ENCODE measurements around the gene TTLL1. TPM values are rescaled to one million over a fixed set of nuclear protein-coding genes. Genes with fewer than 3 reads are reported as not detected.

TTLL1 gene
- total and polyA plus RNA-seq, 9 of the 15 experiments (the other 6 are each of a cell fraction or from before 2014, with no cell fraction given) = 0.06 to 0.85 (median 0.17) TPM

- TF ChIP-seq DIDO1 (tag; IDR thresholded peaks at IDR 0.05; ENCODE audit: low read depth) = no peak
- TF ChIP-seq ADNP (tag; IDR thresholded peaks at IDR 0.05) = no peak
- no peak for TF ChIP-seq ZKSCAN1 (IDR thresholded peaks at IDR 0.05; ENCODE audit: low read depth, low read length)
- TF ChIP-seq ZNF740 (CRISPR knock-in tag; IDR thresholded peaks at IDR 0.05) = no peak
- no peak for TF ChIP-seq ZNF740 (tag; IDR thresholded peaks at IDR 0.05)
- peak; percentile 86 for TF ChIP-seq GTF2A2 (tag; IDR thresholded peaks at IDR 0.05)
Observed at GRCh38 chr22:43014869-43015676, 74.1 kb downstream of the TTLL1 start, which contains the start of gene PACSIN2 (continued).

DNA sequence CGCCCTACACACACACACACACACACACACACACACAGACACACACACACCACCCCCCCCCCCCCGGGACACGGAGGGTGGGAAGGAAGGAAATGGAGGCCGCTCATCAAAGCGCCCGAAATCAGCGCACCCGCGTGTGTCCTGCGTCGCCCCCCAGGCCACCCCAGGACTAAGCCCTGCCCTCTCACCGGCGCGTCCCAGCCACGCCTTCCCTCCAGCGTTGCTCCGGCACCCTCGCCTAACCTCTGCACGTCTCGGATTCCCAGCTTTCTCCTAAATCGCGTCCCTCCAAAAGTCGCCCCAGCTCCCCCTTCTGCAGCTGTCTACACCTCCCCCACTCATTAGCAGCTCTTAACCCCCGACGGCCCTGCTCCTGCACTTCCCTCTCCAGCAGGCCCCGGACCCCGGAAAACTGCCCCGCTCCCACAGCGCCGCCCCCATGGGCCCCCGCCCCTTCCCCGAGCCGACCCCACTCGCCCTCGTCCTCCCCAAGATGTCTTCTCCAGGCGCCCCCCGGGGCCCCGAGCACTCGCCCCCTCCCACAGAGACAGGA is 74.8 kb downstream of the TTLL1 start:
- peak overlapping the region; percentile 71 for H3K4me3 ChIP-seq
- FAIRE-seq (no peak), DNase-seq (ENCODE audit: extremely low read depth in 1 of 4, low spot score in 3 of 4) (peak; percentile 30 to 49 (median 44)), ATAC-seq (peak; percentile 47)
- intact Hi-C loops (cut with micrococcal nuclease) = no loop called here
- peaks cover 17 to 19% of the 10 kb centered on the region in 2 experiments; a peak in 4 of 5 replicates for H3K4me1 ChIP-seq (replicated peaks in 1 of 2; ENCODE audit: control insufficient read depth in 2 of 2, insufficient read depth in 2 of 2, low read length in 2 of 2)
- H3K9me3 ChIP-seq (replicated peaks; ENCODE audit: control insufficient read depth, insufficient read depth, low read depth, low read length) = no peaks in the 10 kb centered on the region
- no peak overlapping the region for H3K27ac ChIP-seq (ENCODE audit: extremely low read depth, low read depth, low read length)
- H2AFZ ChIP-seq (ENCODE audit: low read depth, low read length) = peak overlapping the region; percentile 59; the same call in 1 of the 2 replicates
- no TSS peak for BruUV-seq (replicated peaks)
- 0 out of 2 replicates have a peak, but pooled peaks have one; percentile 8 for TF ChIP-seq GABPB1 (CRISPR knock-in tag; IDR thresholded peaks at IDR 0.05)
- no peak for TF ChIP-seq ERF (CRISPR knock-in tag; IDR thresholded peaks at IDR 0.05)
- TF ChIP-seq ARHGAP35 (IDR thresholded peaks at IDR 0.05; ENCODE audit: partially characterized antibody) = no peak
- no peak for TF ChIP-seq HDAC2 (IDR thresholded peaks at IDR 0.05)
- TF ChIP-seq HDAC1 (IDR thresholded peaks at IDR 0.05) = peak in 1 of 2 experiments; percentile 25; a peak in 1 of 4 replicates
- TF ChIP-seq HMGN3 (IDR thresholded peaks at IDR 0.05; ENCODE audit: borderline replicate concordance, extremely low read depth, insufficient read length, low read depth, low read length) = peak; percentile 24
- H3K9me1 ChIP-seq (ENCODE audit: control insufficient read depth, insufficient read depth, low read length) = no peaks in the 10 kb centered on the region
- CTCF ChIA-PET (ENCODE audit: low intra/inter-chr PET ratio) = no interaction called here
- peaks cover 6% of the 10 kb centered on the region for H4K20me1 ChIP-seq (replicated peaks; ENCODE audit: control insufficient read depth, insufficient read depth, low read length)
- in situ Hi-C loops (cut with MboI) = no loop called here
- peaks cover 43% of the 10 kb centered on the region for H3K79me2 ChIP-seq (ENCODE audit: control insufficient read depth, insufficient read depth, low read length)
- H3K4me2 ChIP-seq (ENCODE audit: insufficient read depth, low read length) = peak overlapping the region; percentile 82
- no peaks in the 10 kb centered on the region for H3K36me3 ChIP-seq (ENCODE audit: control insufficient read depth, insufficient read depth, low read length)
- POLR2A ChIA-PET = interaction anchor here (0.6 to 2.4 kb wide), 4 partner anchors 9 to 204 kb away, joined by 3 to 9 read pairs (median 6); no protein-coding TSS in a partner anchor
- 0% methylated on average over 3 of the region's 39 CpGs for WGBS (ENCODE audit: insufficient coverage, low coverage, missing lambda C conversion rate)
- H3K9ac ChIP-seq (ENCODE audit: insufficient read depth in 1 of 2, low read depth in 2 of 2, low read length in 2 of 2) = peak overlapping the region in 1 of 2 experiments; percentile 91; a peak in 3 of 4 replicates
- no peaks in the 10 kb centered on the region for H3K27me3 ChIP-seq (ENCODE audit: control insufficient read depth in 2 of 2, insufficient read depth in 2 of 2, low read length in 2 of 2)

Data from K562 (cell line).